Activated CD4-positive, alpha-beta T cell treated with anti-CD3 and anti-CD28 coated beads, Interleukin-10, Interleukin-2, amounts not matched to agents 100 ng/mL and 50 ng/mL, durations not matched to agents 16 hours and 8 hours (primary cell): Measurements from ENCODE around the gene NXPE4.
"Not testable (repeated sequence)": the region's sequence is repeated elsewhere in the genome, so short reads cannot be mapped to it uniquely, and the experiment has no call there.

ENCODE experiments used
- DNase-seq: peaks from one replicate; pipeline ENCODE4 v3.0.0-alpha.2; 2020

The NXPE4 gene

GRCh38 chr11:114609429-114609828, 13.8 kb upstream of the NXPE4 start:
- no peak for DNase-seq

GRCh38 chr11:114608605-114609004, 13.0 kb upstream of the NXPE4 start:
- not testable (repeated sequence) for DNase-seq

DNA sequence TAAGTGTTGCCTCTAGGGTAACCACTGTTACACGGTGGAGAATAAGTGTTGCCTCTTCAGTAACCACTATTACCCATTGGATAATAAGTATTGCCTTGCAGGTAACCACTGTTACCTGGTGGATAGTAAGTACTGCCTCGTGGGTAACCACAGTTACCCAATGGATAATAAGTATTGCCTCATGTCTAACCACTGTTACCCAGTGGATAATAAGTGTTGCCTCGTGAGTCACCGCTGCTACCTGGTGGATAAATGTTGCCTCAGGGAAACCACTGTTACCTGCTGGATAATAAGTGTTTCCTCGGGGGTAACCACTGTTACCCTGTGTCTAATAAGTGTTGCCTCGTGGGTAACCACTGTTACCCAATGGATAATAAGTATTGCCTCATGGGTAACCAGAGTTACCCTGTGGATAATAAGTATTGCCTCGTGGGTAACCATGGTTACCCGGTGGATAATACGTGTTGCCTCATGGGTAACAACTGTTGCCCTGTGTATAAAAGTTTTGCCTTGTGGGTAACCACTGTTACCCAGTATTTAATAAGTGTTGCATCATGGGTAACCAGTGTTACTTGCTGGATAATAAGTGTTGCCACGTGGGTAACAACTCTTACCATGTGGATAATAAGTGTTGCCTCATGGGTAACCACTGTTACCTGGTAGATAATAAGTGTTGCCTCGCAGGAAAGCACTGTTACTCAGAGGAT, 12.3 kb upstream of the NXPE4 start:
- DNase-seq = no peak

DNA sequence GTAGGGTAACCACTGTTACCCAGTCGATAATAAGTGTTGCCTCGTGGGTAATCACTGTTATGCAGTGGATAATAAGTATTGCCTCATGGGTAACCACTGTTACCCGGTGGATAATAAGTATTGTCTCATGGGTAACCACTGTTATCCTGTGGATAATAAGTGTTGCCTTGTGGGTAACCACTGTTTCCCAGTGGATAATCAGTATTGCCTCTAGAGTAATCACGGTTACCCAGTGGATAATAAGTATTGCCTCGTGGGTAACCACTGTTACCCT, 11.2 kb upstream of the NXPE4 start:
- not testable (repeated sequence) for DNase-seq

GRCh38 chr11:114606003-114606801, 10.6 kb upstream of the NXPE4 start:
- no peak for DNase-seq

GRCh38 chr11:114605370-114605769, 9.8 kb upstream of the NXPE4 start:
- no peak for DNase-seq

- DNase-seq = no peak
These were observed 9.3 kb upstream of the NXPE4 start for GRCh38 chr11:114604886-114605285.

GRCh38 chr11:114604179-114604813, 8.7 kb upstream of the NXPE4 start:
- DNase-seq = no peak

DNA sequence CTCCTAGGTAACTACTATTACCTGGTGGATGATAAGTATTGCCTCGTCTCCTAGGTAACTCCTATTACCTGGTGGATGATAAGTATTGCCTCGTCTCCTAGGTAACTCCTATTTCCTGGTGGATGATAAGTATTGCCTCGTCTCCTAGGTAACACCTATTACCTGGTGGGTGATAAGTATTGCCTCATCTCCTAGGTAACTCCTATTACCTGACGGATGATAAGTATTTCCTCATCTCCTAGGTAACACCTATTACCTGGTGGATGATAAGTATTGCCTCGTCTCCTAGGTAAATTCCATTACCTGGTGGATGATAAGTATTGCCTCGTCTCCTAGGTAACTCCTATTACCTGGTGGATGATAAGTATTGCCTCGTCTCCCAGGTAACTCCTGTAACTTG, 7.6 kb upstream of the NXPE4 start:
- DNase-seq = not testable (repeated sequence)

DNA sequence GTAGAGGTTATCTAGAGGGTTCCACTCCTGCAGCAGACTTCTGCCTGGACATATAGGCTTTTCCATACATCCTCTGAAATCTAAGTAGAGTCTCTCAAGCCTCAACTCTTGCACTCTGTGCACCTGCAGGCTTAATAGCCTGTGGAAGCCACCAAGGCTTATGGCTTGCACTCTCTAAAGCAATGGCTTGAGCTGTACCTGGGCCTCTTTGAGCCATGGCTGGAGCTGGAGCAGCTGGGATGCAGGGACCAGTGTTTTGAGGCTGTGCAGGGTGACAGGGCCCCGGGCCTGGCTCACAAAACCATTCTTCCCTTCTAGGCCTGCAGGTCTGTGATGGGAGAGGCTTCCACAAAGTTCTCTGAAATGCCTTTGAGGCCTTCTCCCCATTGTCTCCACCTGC, 2.9 kb upstream of the NXPE4 start:
- DNase-seq = no peak

DNA sequence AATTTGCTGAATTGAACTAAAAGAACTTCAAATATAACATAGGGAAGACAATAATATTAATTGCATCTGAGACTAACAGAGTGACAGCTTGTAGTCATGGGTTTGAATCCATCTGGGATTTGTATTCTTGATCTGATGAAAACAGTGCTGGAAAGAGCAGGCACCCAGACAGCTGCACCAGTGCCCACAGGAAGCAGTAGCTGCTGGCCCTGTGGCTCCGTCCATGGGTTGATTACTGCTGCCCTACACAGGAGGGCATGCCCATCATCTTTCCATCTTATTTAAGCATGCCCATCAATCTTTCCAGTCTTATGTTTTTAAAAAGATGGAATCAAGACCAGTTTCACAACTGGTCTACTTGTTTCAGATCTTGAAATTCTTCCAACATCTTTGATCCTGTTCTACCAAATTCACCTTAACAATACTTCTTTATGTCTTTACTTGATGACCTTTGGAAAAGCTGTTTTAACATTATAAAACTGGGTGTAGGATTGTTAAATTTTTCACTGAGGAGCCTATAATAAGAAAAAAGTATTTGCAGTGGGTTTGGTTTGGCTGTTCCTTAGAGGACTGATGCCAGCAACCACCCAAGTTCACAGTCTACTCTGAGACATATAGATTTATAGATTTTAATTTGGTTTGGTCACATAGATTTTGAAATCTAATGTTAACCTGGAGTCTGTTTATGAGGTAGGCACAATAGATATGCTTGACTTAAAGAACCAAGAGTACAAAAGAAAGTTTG, 761 bp upstream of the NXPE4 start:
- no peak for DNase-seq

DNA sequence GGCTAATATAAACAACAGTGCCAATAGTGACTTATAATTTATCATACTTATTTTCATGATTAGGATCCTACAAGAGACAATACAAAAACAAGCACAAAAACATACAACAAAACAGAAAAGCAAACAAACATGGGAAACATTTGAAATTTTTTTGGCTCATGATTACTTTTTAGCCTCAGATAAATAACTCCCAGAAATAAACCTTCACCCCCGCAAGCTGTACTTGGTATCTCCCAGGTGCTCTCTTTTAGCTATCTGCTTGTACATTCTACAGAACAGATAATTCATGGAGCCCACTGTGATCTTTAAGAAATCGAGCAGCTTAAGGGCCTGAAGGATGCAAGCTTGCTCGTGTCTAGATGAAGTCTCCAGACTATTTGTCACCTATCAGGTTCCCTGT, 883 bp downstream of the NXPE4 start:
- no peak for DNase-seq

GRCh38 chr11:114587398-114587953, 8.1 kb downstream of the NXPE4 start:
- no peak for DNase-seq

DNA sequence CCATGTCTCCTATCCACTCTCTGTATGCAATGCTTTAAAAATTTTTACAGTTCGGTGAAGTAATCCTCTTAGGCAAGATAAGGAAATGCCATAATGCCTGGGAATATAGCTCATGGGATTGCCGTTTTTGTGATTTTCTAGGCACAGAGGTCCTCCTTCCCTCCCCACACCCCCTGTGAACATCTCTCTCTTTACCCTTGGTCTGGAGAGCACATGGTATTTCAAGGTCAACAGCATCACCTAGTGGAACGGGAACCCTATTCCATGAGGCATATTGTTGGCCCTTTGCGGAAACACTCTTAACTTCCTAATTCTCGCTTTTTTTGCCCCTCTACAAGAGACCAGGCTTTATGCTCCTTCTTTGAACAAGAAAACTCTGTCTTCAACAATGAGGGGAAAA, 8.8 kb downstream of the NXPE4 start:
- no peak for DNase-seq

- no peak for DNase-seq
These were observed 23.9 kb downstream of the NXPE4 start for GRCh38 chr11:114571712-114572111.

GRCh38 chr11:114569801-114570200, 25.8 kb downstream of the NXPE4 start:
- DNase-seq = no peak

DNA sequence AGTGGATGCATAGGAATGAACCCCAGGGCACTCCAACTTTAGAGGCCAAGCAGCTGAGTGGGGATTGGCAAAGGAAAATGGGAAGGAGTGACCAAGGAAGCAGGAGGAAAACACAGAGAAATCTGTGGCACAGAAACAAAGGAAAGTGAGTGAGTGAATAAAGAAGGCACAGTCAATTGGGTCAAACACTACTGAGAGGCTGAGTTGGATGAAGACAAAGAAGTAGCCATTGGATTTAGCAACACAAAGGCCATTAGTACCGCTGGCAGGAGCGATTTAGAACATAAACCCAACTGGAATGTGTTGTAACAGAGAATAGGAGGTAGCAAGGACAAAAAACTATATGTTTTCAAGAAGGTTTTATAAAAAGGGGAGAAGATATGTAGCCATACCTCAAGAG, 29.3 kb downstream of the NXPE4 start:
- no peak for DNase-seq

- no peak for DNase-seq
These were observed 30.8 kb downstream of the NXPE4 start for GRCh38 chr11:114564831-114565230.

DNA sequence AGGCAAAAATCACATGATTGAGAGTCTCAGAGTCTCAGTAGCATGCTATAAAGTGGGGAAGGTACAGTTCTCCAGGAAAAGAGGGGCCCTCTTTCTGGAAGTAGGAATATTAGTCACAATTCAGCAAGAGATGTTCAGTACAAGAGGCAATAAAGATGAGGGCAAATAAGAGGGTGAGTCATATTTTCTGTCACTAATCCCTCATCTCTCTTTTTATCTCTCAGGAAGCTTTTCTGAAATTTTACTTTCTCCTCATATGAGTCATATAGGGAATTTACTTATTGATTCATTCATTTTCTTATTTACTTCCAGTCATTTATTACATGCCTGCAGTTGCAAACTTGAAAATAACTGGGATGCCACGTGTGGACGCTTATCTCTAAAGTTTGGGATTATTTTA, 32.5 kb downstream of the NXPE4 start:
- peak; percentile 6 for DNase-seq

GRCh38 chr11:114562166-114562916, 33.2 kb downstream of the NXPE4 start:
- DNase-seq = no peak

DNA sequence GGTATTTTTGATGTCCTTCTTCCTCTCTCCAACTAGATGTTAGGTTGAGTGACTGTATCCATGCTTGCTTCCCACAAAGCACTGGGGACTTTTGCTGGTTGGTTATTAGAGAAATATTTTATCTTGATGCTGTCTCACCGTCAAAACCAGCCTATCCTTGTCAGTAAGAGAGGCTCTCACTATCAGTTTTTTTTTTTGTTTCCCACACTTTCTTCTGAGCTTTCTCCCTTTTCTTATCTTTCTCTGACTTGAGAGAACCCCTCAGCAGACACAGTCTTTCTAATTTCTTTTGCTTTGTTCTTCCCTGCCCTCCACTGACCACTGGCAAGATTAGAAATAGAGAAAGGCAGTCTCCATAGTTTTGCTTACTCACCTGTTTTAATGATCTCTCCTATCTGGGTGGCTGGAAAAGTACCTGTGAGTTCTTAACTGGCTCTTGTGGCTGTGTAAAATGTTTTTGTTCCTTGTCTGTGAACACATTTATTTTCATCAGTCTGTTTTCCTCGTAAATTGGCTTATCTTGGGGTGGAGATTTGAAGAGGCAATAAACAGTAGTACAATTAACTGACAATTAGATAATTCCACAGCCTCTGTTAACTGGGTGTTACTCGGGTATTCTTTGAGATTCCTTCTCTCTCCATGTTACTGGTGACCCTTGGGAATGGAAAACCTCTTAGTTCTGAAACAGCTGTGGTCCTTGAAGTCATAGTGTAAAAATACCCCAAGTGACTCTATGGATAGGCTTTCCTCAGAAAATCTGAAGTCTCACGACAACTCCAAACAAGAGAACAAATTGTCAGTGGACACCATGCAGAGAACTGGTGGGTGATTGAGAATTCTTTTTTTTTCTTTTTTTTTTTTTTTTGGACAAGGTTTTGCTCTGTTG, 35.9 kb downstream of the NXPE4 start, which contains the start of gene NXPE1:
TSS of gene NXPE1 (minus strand) at position 457 of the 886 bp plus-strand sequence. CDS start 8,680 bp downstream, outside the sequence.
- no peak for DNase-seq
